H9 (cell line): ENCODE results near the gene ATAD3B. TPM values are rescaled to one million over a fixed set of nuclear protein-coding genes. Genes with fewer than 3 reads are reported as not detected.

Experiments used
- DNase-seq: peaks from one replicate; pipeline ENCODE4 v3.0.0-alpha.2; 2017
- H2AFZ ChIP-seq: one replicate; pipeline ENCODE4 v1.6.1; 2013; ENCODE audit warnings: mild to moderate bottlenecking, low read length, control low read depth, moderate library complexity
- H2AK5ac ChIP-seq: 2 replicates; pipeline ENCODE4 v1.6.1; 2013; ENCODE audit warnings: low read length, control low read depth, mixed read lengths; ENCODE audit not compliant: insufficient read length
- H2BK120ac ChIP-seq: one replicate; pipeline ENCODE4 v1.6.1; 2013; ENCODE audit warnings: low read depth, mild to moderate bottlenecking, low read length, control low read depth, inconsistent platforms; ENCODE audit not compliant: poor library complexity, severe bottlenecking
- H2BK12ac ChIP-seq: 2 replicates; pipeline ENCODE4 v1.6.1; 2013; ENCODE audit warnings: low read length, control low read depth, mixed read lengths, low read depth; ENCODE audit not compliant: insufficient read length
- H2BK15ac ChIP-seq: 2 replicates; pipeline ENCODE4 v1.6.1; 2013; ENCODE audit warnings: low read depth, low read length, control low read depth
- H2BK20ac ChIP-seq: one replicate; pipeline ENCODE4 v1.6.1; 2013; ENCODE audit warnings: low read depth, mild to moderate bottlenecking, low read length, control low read depth, inconsistent platforms; ENCODE audit not compliant: poor library complexity, severe bottlenecking
- H2BK5ac ChIP-seq: 2 replicates; pipeline ENCODE4 v1.6.1; 2013; ENCODE audit warnings: low read length, control low read depth, mixed read lengths; ENCODE audit not compliant: insufficient read length
- H3K14ac ChIP-seq: 2 replicates; pipeline ENCODE4 v1.6.1; 2013; ENCODE audit warnings: low read length, control low read depth; ENCODE audit not compliant: insufficient read depth
- H3K18ac ChIP-seq: 2 replicates; pipeline ENCODE4 v1.6.1; 2013; ENCODE audit warnings: low read depth, mild to moderate bottlenecking, mixed read lengths, low read length, control low read depth; ENCODE audit not compliant: insufficient read length
- H3K23ac ChIP-seq: 2 replicates; pipeline ENCODE4 v1.6.1; 2013; ENCODE audit warnings: low read length, control low read depth, mixed read lengths, low read depth; ENCODE audit not compliant: insufficient read length
- H3K23me2 ChIP-seq: 2 replicates; pipeline ENCODE4 v1.6.1; 2013; ENCODE audit warnings: low read depth, mild to moderate bottlenecking, mixed read lengths, low read length, control low read depth; ENCODE audit not compliant: insufficient read length, poor library complexity, severe bottlenecking
- H3K27ac ChIP-seq: 2 replicates; pipeline ENCODE4 v1.5.1; 2013; ENCODE audit warnings: low read length, control low read depth, mixed read lengths, low read depth; ENCODE audit not compliant: insufficient read length
- H3K27me3 ChIP-seq: 2 replicates; pipeline ENCODE4 v1.6.1; 2013; ENCODE audit warnings: low read length, control low read depth, inconsistent platforms; ENCODE audit not compliant: insufficient read depth
- H3K4ac ChIP-seq: 2 replicates; pipeline ENCODE4 v1.6.1; 2013; ENCODE audit warnings: low read depth, mild to moderate bottlenecking, control low read depth, inconsistent platforms, low read length, moderate library complexity
- H3K4me1 ChIP-seq: 2 replicates; pipeline ENCODE4 v1.6.1; 2013; ENCODE audit warnings: low read length, control low read depth, inconsistent platforms; ENCODE audit not compliant: insufficient read depth
- H3K4me2 ChIP-seq: 2 replicates; pipeline ENCODE4 v1.6.1; 2013; ENCODE audit warnings: low read length, control low read depth, mixed read lengths; ENCODE audit not compliant: insufficient read length, insufficient read depth
- H3K56ac ChIP-seq: 2 replicates; pipeline ENCODE4 v1.6.1; 2013; ENCODE audit warnings: low read depth, mild to moderate bottlenecking, mixed read lengths, low read length, control low read depth; ENCODE audit not compliant: insufficient read length
- H3K79me1 ChIP-seq: 2 replicates; pipeline ENCODE4 v1.6.1; 2013; ENCODE audit warnings: low read depth, mild to moderate bottlenecking, moderate library complexity, low read length, control low read depth, inconsistent platforms; ENCODE audit not compliant: insufficient read depth, poor library complexity, severe bottlenecking
- H3K79me2 ChIP-seq: 2 replicates; pipeline ENCODE4 v1.6.1; 2013; ENCODE audit warnings: low read length, control low read depth, inconsistent platforms; ENCODE audit not compliant: insufficient read depth
- H3K9ac ChIP-seq: 2 replicates; pipeline ENCODE4 v1.6.1; 2013; ENCODE audit warnings: low read length, control low read depth, mixed read lengths; ENCODE audit not compliant: insufficient read length; ENCODE audit errors: extremely low read depth
- H3K9me3 ChIP-seq: one replicate; pipeline ENCODE4 v1.6.1; 2013; ENCODE audit warnings: low read depth, low read length, inconsistent platforms; ENCODE audit not compliant: control insufficient read depth
- H3T11ph ChIP-seq: one replicate; pipeline ENCODE4 v1.6.1; 2013; ENCODE audit warnings: mild to moderate bottlenecking, low read length, control low read depth, inconsistent platforms
- H4K20me1 ChIP-seq: one replicate; pipeline ENCODE4 v1.6.1; 2013; ENCODE audit not compliant: control insufficient read depth, insufficient read length, insufficient read depth
- H4K5ac ChIP-seq: 2 replicates; pipeline ENCODE4 v1.6.1; 2013; ENCODE audit warnings: low read depth, mild to moderate bottlenecking, mixed read lengths, low read length, control low read depth; ENCODE audit not compliant: insufficient read length
- H4K8ac ChIP-seq: replicated peaks from 2 replicates; pipeline ENCODE4 v1.6.1; 2013; ENCODE audit warnings: low read length, control low read depth, mixed read lengths, low read depth; ENCODE audit not compliant: insufficient read length
- H4K91ac ChIP-seq: 2 replicates; pipeline ENCODE4 v1.6.1; 2013; ENCODE audit warnings: low read depth, mild to moderate bottlenecking, moderate library complexity, mixed read lengths, low read length, control low read depth; ENCODE audit not compliant: insufficient read length
- H3K27ac Mint-ChIP-seq, 3 experiments: 2 replicates in 2 of 3; 3 replicates in 1 of 3; pipeline ENCODE4 v1.8.0; 2020 to 2021; ENCODE audit warnings: mixed read lengths in 3 of 3, mild to moderate bottlenecking in 1 of 3, moderate library complexity in 1 of 3
- H3K27me3 Mint-ChIP-seq: 2 replicates; pipeline ENCODE4 v1.8.0; 2021; ENCODE audit warnings: low read depth, mild to moderate bottlenecking, moderate library complexity, mixed read lengths
- H3K36me3 Mint-ChIP-seq, 3 experiments: 2 replicates in 2 of 3; 3 replicates in 1 of 3; pipeline ENCODE4 v1.8.0; 2020 to 2021; ENCODE audit warnings: low read depth in 3 of 3, mixed read lengths in 3 of 3; ENCODE audit not compliant: insufficient read depth in 1 of 3
- H3K4me1 Mint-ChIP-seq, 2 experiments: 2 replicates each; pipeline ENCODE4 v1.8.0; 2020; ENCODE audit warnings: mixed read lengths in 2 of 2
- H3K4me3 Mint-ChIP-seq, 2 experiments: 2 replicates in 1 of 2; 3 replicates in 1 of 2; pipeline ENCODE4 v1.8.0; 2020 to 2021; ENCODE audit warnings: mild to moderate bottlenecking in 2 of 2, mixed read lengths in 2 of 2, moderate library complexity in 1 of 2
- H3K9me3 Mint-ChIP-seq, 2 experiments: 2 replicates in 1 of 2; 3 replicates in 1 of 2; pipeline ENCODE4 v1.8.0; 2020; ENCODE audit warnings: mild to moderate bottlenecking in 2 of 2, mixed read lengths in 2 of 2, moderate library complexity in 1 of 2
- WGBS: extraction: QIAGEN DNeasy Blood & Tissue Kit; methylation state at CpG from one replicate; pipeline ENCODE4 v1.1.7; 2013; ENCODE audit warnings: missing lambda C conversion rate, low lambda C conversion rate, mixed read lengths; ENCODE audit not compliant: insufficient read length; ENCODE audit errors: extremely low coverage; 5-methylcytosine and 5-hydroxymethylcytosine counted together
- total RNA-seq: library from RNA; stranded (reverse); gene quantifications from 2 replicates; pipeline ENCODE4 v1.2.1, GENCODE V29; 2021
- TF ChIP-seq, protein P1 (sequence below): fragments of 200-600 bp; sonication (generic); conservative IDR thresholded peaks from 3 replicates; pipeline ENCODE4 v1.8.0; 2021; ENCODE audit warnings: antibody characterized with exemption, mild to moderate bottlenecking

The ATAD3B gene
- total RNA-seq, 1 experiment from 2014 or later = 78.6 TPM

DNA sequence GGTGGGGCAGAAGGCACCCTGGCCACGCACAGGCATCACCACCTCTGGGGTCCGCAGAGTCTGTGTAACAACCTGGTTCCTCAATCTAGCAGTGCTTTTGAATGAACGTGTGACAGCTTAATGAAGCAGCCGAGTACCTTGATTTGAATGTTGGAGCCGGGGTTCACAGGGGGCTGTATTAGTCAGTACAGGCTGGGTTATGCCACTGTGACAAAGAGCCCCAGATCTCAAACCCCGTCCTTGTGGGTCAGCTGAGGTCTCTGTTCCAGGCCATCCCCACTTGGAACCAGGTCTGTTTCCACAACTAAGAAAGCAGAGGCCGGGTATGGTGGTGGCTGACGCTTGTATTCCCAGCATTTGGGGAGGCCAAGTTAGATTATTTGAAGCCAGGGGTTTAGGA, 58.4 kb downstream of the ATAD3B start:
- Mint-ChIP-seq H3K36me3 (peaks cover 31 to 52% (median 45%) of the 10 kb centered on the region in 3 experiments), H3K4me3 (no peak overlapping the region), H3K27ac (no peak overlapping the region), H3K4me1 (no peaks in the 10 kb centered on the region), H3K9me3 (peaks cover 7 to 8% of the 10 kb centered on the region in 2 experiments; a peak in 4 of 5 replicates), H3K27me3 (no peaks in the 10 kb centered on the region)
- no peak overlapping the region for H4K91ac ChIP-seq
- no peak overlapping the region for H2BK12ac ChIP-seq
- H3K4me2 ChIP-seq = no peak overlapping the region
- no peak overlapping the region for H2AK5ac ChIP-seq
- H3K23ac ChIP-seq = no peak overlapping the region
- WGBS = no CpG with 5 or more reads among the region's 8 CpGs
- no peak overlapping the region for H2BK15ac ChIP-seq
- H3K9ac ChIP-seq = no peak overlapping the region
- H3T11ph ChIP-seq = no peak overlapping the region
- no peak overlapping the region for H3K56ac ChIP-seq
- H3K27ac ChIP-seq = no peak overlapping the region
- no peak overlapping the region for H4K5ac ChIP-seq
- H3K79me2 ChIP-seq = no peaks in the 10 kb centered on the region
- H3K27me3 ChIP-seq = no peaks in the 10 kb centered on the region
- no peak overlapping the region for H2BK5ac ChIP-seq
- no peak overlapping the region for H3K4ac ChIP-seq
- H3K79me1 ChIP-seq = no peaks in the 10 kb centered on the region
- H2BK20ac ChIP-seq = no peak overlapping the region
- H3K23me2 ChIP-seq = no peaks in the 10 kb centered on the region
- H2BK120ac ChIP-seq = no peak overlapping the region
- H3K14ac ChIP-seq = no peak overlapping the region
- H3K9me3 ChIP-seq = no peaks in the 10 kb centered on the region
- H4K20me1 ChIP-seq = no peaks in the 10 kb centered on the region
- H4K8ac ChIP-seq = no peak overlapping the region
- DNase-seq = no peak
- H3K4me1 ChIP-seq = no peaks in the 10 kb centered on the region
- TF ChIP-seq, protein P1, sequence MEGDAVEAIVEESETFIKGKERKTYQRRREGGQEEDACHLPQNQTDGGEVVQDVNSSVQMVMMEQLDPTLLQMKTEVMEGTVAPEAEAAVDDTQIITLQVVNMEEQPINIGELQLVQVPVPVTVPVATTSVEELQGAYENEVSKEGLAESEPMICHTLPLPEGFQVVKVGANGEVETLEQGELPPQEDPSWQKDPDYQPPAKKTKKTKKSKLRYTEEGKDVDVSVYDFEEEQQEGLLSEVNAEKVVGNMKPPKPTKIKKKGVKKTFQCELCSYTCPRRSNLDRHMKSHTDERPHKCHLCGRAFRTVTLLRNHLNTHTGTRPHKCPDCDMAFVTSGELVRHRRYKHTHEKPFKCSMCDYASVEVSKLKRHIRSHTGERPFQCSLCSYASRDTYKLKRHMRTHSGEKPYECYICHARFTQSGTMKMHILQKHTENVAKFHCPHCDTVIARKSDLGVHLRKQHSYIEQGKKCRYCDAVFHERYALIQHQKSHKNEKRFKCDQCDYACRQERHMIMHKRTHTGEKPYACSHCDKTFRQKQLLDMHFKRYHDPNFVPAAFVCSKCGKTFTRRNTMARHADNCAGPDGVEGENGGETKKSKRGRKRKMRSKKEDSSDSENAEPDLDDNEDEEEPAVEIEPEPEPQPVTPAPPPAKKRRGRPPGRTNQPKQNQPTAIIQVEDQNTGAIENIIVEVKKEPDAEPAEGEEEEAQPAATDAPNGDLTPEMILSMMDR = no peak
- no peak overlapping the region for H2AFZ ChIP-seq
- no peak overlapping the region for H3K18ac ChIP-seq
